Epithelial cell of proximal tubule (primary cell): ENCODE measurements around the gene FGD5. TPM values are rescaled to one million over a fixed set of nuclear protein-coding genes. Genes with fewer than 3 reads are reported as not detected.

ENCODE experiments used
- DNase-seq: peaks from one replicate; pipeline ENCODE4 v3.0.0-alpha.2; 2011; ENCODE audit warnings: low read depth
- H3K4me3 ChIP-seq: 2 replicates; pipeline ENCODE4 v1.5.1; 2011; ENCODE audit warnings: low read depth, mild to moderate bottlenecking, low read length
- total RNA-seq: library from RNA; depleted of rRNA; stranded (reverse); fragments of >200 nt; gene quantifications from 2 replicates; pipeline ENCODE4 v1.2.3, GENCODE V29; 2015
- TF ChIP-seq, protein P1 (sequence below): conservative IDR thresholded peaks from 2 replicates; pipeline ENCODE4 v1.5.1; 2012; ENCODE audit warnings: low read depth, mild to moderate bottlenecking, low read length

The FGD5 gene
- total RNA-seq, 1 donor from 2014 or later, result 0.06 TPM

DNA sequence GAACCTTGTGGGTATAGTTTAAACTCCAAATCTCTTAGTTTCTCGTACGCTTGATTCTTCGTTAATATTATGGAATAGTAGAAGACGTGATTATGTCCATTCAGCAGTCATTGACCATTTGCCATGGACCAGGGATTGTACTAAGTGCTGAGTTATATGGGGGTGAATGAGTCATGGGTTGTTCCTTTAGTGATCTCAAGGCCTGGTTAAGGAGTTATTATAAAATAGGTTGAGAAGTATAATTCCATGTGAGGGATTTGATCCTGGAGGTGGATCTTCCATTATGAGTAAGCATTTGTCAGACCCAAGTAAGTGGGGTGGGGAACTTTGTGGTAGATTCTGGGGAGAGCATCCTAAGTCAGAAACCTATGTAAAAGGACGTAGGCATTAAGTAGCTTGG lies 144.0 kb downstream of the FGD5 start:
- no peak for DNase-seq
- H3K4me3 ChIP-seq, result no peak overlapping the region
- TF ChIP-seq, protein P1, sequence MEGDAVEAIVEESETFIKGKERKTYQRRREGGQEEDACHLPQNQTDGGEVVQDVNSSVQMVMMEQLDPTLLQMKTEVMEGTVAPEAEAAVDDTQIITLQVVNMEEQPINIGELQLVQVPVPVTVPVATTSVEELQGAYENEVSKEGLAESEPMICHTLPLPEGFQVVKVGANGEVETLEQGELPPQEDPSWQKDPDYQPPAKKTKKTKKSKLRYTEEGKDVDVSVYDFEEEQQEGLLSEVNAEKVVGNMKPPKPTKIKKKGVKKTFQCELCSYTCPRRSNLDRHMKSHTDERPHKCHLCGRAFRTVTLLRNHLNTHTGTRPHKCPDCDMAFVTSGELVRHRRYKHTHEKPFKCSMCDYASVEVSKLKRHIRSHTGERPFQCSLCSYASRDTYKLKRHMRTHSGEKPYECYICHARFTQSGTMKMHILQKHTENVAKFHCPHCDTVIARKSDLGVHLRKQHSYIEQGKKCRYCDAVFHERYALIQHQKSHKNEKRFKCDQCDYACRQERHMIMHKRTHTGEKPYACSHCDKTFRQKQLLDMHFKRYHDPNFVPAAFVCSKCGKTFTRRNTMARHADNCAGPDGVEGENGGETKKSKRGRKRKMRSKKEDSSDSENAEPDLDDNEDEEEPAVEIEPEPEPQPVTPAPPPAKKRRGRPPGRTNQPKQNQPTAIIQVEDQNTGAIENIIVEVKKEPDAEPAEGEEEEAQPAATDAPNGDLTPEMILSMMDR, result no peak

DNA sequence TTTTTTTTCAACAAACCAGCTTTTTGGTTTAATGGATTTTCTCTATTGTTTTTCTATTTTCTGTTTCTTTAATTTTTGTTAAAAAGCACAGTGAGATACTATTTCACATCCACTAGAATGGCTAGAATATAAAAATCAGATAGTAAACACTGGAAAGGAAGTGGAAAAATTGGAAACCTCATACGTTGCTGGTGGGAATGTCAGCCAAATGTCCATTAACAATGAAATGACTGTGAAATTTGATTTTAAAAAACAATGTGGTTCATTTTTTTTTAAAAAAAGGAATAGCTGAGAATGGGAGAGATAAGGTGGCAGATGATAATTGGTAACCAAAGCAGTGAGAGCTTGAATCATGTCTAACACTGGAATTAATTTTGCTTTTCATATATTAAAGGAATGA lies 148.5 kb downstream of the FGD5 start:
- DNase-seq, result no peak
- TF ChIP-seq, protein P1, result no peak
- no peak overlapping the region for H3K4me3 ChIP-seq

DNA sequence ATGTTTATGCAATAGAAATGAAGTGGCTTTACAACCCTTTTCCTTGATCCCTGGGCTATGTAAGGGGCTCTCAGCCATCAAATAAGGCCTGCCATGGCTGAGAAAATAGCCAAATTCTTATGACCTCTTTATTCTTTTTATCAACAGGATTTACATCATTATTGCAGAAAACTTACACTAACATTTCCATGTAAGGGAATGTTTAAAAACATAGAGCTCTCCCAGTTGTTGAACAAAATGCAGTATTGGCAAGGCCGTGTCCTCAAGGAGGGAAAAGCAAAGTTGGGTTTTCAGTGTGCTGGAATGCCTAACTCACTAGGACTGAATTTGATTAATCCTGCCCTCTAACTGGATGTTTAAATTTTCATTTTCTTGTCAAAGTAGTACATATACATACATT lies 150.9 kb downstream of the FGD5 start:
- no peak overlapping the region for H3K4me3 ChIP-seq
- TF ChIP-seq, protein P1, result no peak
- no peak for DNase-seq

DNA sequence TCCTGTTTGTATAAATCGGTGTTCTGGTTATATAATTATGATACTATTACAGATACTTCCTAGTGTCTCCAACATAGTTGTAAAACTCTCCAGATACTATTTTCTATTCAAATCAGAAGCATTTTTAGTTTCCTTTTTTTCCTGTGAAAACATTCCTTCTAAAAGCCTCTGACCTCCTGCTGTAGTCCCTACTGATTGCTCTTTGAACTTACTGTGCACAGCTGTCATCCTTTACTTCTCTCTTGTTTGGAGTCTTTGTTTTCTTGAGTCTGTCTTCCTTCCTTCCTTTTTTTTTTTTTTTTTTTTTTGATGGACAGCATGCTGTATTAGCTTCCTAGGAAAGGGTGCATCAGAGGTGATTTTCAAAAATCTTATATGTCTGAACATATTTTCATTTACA lies 157.6 kb downstream of the FGD5 start:
- H3K4me3 ChIP-seq, result no peak overlapping the region
- DNase-seq, result no peak
- TF ChIP-seq, protein P1, result no peak

DNA sequence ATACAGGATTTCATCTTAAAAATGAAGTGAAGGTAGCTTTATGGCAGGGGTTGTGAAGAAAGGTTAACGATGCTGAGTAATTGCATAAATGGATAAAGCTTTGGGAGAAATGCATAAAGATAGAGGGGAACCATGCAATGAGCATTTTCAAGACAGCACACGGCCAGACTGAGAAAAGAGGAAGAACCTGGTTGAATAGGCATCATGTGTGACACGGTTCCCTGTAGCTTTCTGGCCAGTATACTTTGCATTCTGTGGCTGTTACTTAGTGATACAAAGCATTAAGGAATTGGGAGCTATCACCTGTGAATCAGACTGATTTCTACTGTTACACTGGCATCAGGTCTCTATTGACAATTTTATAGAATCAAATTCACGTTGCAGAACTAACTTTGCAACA lies 161.9 kb downstream of the FGD5 start:
- TF ChIP-seq, protein P1, result no peak
- no peak overlapping the region for H3K4me3 ChIP-seq
- no peak for DNase-seq

Other genes starting within 250 kb of the FGD5 start
- 5.2 and 8.0 TPM in 2 replicates for gene CCDC174, start 167.2 kb upstream of the FGD5 start, total RNA-seq
- gene C3orf20, start 143.8 kb upstream of the FGD5 start, total RNA-seq, result not detected in 2 replicates
- 15.4 and 16.3 TPM in 2 replicates for gene NR2C2, start 128.6 kb downstream of the FGD5 start, total RNA-seq
- gene MRPS25, start 246.4 kb downstream of the FGD5 start, total RNA-seq, result 27.0 and 39.5 TPM in 2 replicates